HL-60 (cell line): ENCODE data around the gene SELENOP.

Experiments
- POLR2AphosphoS5 ChIP-seq: IDR thresholded peaks from 2 replicates; pipeline ENCODE4 v1.6.1; 2012; ENCODE audit warnings: low read depth
- TF ChIP-seq, protein P1 (sequence below): IDR thresholded peaks from one replicate; pipeline ENCODE4 v1.5.1; 2011; ENCODE audit warnings: low read length, control low read depth, inconsistent platforms; ENCODE audit not compliant: insufficient read depth

DNA sequence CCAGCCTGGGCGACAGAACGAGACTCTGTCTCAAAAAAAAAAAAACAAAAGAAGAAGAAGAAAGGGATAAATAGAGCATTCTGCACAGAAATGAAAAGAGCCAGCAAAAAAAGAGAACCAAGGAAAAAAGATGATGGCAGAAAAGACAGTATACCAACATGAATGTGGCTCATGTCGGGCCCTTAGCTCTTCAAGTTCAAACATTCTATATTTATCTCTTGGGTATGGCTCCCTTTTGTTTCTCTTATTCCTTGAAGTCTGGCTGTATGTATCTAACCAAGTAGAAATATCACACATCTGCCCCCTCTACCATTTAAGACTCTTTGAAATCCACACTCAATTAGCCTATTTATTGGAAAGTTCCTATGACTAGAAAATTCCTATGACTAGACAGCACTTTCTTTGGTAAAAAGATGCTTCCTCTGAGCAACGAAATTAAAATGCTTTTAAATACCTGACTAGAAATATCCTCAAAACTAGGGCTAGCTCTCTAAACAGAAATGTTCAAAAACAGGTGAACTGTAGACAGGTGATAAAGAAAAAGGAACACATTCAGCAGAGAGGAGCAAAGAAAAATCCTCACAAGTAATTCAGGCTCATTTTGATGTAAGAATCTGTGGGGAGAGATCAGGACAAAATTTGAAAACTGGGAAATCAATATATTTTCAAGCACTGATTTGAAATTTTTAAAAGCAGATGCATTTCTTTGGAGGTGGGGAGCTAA lies 2.6 kb downstream of the SELENOP start:
- TF ChIP-seq, protein P1, sequence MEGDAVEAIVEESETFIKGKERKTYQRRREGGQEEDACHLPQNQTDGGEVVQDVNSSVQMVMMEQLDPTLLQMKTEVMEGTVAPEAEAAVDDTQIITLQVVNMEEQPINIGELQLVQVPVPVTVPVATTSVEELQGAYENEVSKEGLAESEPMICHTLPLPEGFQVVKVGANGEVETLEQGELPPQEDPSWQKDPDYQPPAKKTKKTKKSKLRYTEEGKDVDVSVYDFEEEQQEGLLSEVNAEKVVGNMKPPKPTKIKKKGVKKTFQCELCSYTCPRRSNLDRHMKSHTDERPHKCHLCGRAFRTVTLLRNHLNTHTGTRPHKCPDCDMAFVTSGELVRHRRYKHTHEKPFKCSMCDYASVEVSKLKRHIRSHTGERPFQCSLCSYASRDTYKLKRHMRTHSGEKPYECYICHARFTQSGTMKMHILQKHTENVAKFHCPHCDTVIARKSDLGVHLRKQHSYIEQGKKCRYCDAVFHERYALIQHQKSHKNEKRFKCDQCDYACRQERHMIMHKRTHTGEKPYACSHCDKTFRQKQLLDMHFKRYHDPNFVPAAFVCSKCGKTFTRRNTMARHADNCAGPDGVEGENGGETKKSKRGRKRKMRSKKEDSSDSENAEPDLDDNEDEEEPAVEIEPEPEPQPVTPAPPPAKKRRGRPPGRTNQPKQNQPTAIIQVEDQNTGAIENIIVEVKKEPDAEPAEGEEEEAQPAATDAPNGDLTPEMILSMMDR, result no peak
- no peak for TF ChIP-seq POLR2AphosphoS5
